ENCODE measurements around the gene PPP4R3B.
"Not testable (repeated sequence)": the region's sequence is repeated elsewhere in the genome, so short reads cannot be mapped to it uniquely, and the experiment has no call there.

Gene PPP4R3B
- 215 to 220 reads per million in 2 donors for total RNA-seq

- DNase-seq: peak; percentile 99
Measured at GRCh38 chr2:55617175-55618024, at the start of gene PPP4R3B. Gene PPP4R3B (minus strand): TSS chr2:55617622. CDS start chr2:55617285, 337 bp downstream.

GRCh38 chr2:55653255-55653654, 35.8 kb upstream of the PPP4R3B start:
- DNase-seq: no peak

- no peak for DNase-seq
Measured at GRCh38 chr2:55649211-55649610, 31.8 kb upstream of the PPP4R3B start.

GRCh38 chr2:55636831-55637230, 19.4 kb upstream of the PPP4R3B start:
- DNase-seq: no peak

GRCh38 chr2:55628931-55629330, 11.5 kb upstream of the PPP4R3B start:
- no peak for DNase-seq

GRCh38 chr2:55627915-55628314, 10.5 kb upstream of the PPP4R3B start:
- no peak for DNase-seq

- DNase-seq: no peak
Measured at GRCh38 chr2:55621802-55622201, 4.4 kb upstream of the PPP4R3B start.

GRCh38 chr2:55620123-55620779, 2.8 kb upstream of the PPP4R3B start:
- no peak for DNase-seq

- no peak for DNase-seq
Measured at GRCh38 chr2:55618275-55619055, 1.0 kb upstream of the PPP4R3B start.

- no peak for DNase-seq
Measured at GRCh38 chr2:55618025-55618274, 528 bp upstream of the PPP4R3B start.

- DNase-seq: no peak
Measured at GRCh38 chr2:55616551-55617174, 759 bp downstream of the PPP4R3B start.

GRCh38 chr2:55611997-55612396, 5.4 kb downstream of the PPP4R3B start:
- DNase-seq: no peak

- DNase-seq: no peak
Measured at GRCh38 chr2:55610954-55611743, 6.3 kb downstream of the PPP4R3B start.

- no peak for DNase-seq
Measured at GRCh38 chr2:55609938-55610578, 7.4 kb downstream of the PPP4R3B start.

GRCh38 chr2:55609193-55609794, 8.1 kb downstream of the PPP4R3B start:
- DNase-seq: no peak

- DNase-seq: no peak
Measured at GRCh38 chr2:55607717-55608116, 9.7 kb downstream of the PPP4R3B start.

GRCh38 chr2:55604027-55604565, 13.3 kb downstream of the PPP4R3B start:
- DNase-seq: no peak

- no peak for DNase-seq
Measured at GRCh38 chr2:55601849-55602248, 15.6 kb downstream of the PPP4R3B start.

GRCh38 chr2:55598056-55598795, 19.2 kb downstream of the PPP4R3B start:
- DNase-seq: no peak

GRCh38 chr2:55596795-55597194, 20.6 kb downstream of the PPP4R3B start:
- not testable (repeated sequence) for DNase-seq
